CD8-positive, alpha-beta memory T cell (primary cell): ENCODE results near the gene P2RX1. TPM values are rescaled to one million over a fixed set of nuclear protein-coding genes. Genes with fewer than 3 reads are reported as not detected.
A peak's percentile ranks its signal among the peaks of the same experiment; 100 is the strongest.

Experiments
- CTCF ChIA-PET: fragments of 350-600 bp; sonication (Branson Sonifier 250); formaldehyde crosslinking; loops from one replicate; lab custom pipeline; 2021; ENCODE audit warnings: antibody characterized with exemption; lab: Charles Lee
- POLR2A ChIA-PET: fragments of 350-600 bp; sonication (Branson Sonifier 250); formaldehyde crosslinking; loops from one replicate; lab custom pipeline; 2021; ENCODE audit warnings: antibody characterized with exemption; lab: Charles Lee
- DNase-seq, 5 donors: peaks; one replicate each; pipeline versions ENCODE4 v3.0.0 to v3.0.0-alpha.2; 2020 to 2022; ENCODE audit warnings: mixed read lengths in 1 of 5
- H3K27ac ChIP-seq: one replicate; pipeline ENCODE4 v1.7.0; 2013; ENCODE audit warnings: low read depth, mild to moderate bottlenecking, low read length, moderate library complexity
- H3K27me3 ChIP-seq: 2 replicates; pipeline ENCODE4 v1.7.0; 2013; ENCODE audit warnings: low read length, mild to moderate bottlenecking; ENCODE audit not compliant: insufficient read depth, poor library complexity, severe bottlenecking
- H3K36me3 ChIP-seq: 2 replicates; pipeline ENCODE4 v1.7.0; 2013; ENCODE audit warnings: mild to moderate bottlenecking, low read length, moderate library complexity; ENCODE audit not compliant: insufficient read depth
- H3K4me1 ChIP-seq: 2 replicates; pipeline ENCODE4 v1.7.0; 2013; ENCODE audit warnings: mild to moderate bottlenecking, low read length, moderate library complexity; ENCODE audit not compliant: insufficient read depth
- H3K4me3 ChIP-seq: 2 replicates; pipeline ENCODE4 v1.7.0; 2013; ENCODE audit warnings: mild to moderate bottlenecking, low read length
- H3K9me3 ChIP-seq: 2 replicates; pipeline ENCODE4 v1.7.0; 2013; ENCODE audit warnings: mild to moderate bottlenecking, low read length
- H3K27ac Mint-ChIP-seq, 8 donors: one replicate each; pipeline ENCODE4 v1.8.0; 2020 to 2021; ENCODE audit warnings: mixed read lengths in 8 of 8, mild to moderate bottlenecking in 6 of 8, inconsistent platforms in 3 of 8, moderate library complexity in 3 of 8
- H3K27me3 Mint-ChIP-seq, 2 donors: one replicate each; pipeline ENCODE4 v1.8.0; 2020 to 2021; ENCODE audit warnings: mixed read lengths in 2 of 2, mild to moderate bottlenecking in 1 of 2, moderate library complexity in 1 of 2
- H3K36me3 Mint-ChIP-seq, 3 donors: one replicate each; pipeline ENCODE4 v1.8.0; 2020 to 2021; ENCODE audit warnings: mixed read lengths in 3 of 3, inconsistent platforms in 1 of 3, mild to moderate bottlenecking in 1 of 3
- H3K4me1 Mint-ChIP-seq, 3 donors: one replicate each; pipeline ENCODE4 v1.8.0; 2020 to 2021; ENCODE audit warnings: mixed read lengths in 3 of 3, inconsistent platforms in 1 of 3, mild to moderate bottlenecking in 1 of 3
- H3K4me3 Mint-ChIP-seq, 7 donors: one replicate each; pipeline ENCODE4 v1.8.0; 2020 to 2021; ENCODE audit warnings: mixed read lengths in 7 of 7, mild to moderate bottlenecking in 6 of 7, moderate library complexity in 4 of 7, inconsistent platforms in 2 of 7
- H3K9me3 Mint-ChIP-seq, 5 donors: one replicate each; pipeline ENCODE4 v1.8.0; 2020 to 2022; ENCODE audit warnings: mixed read lengths in 5 of 5, mild to moderate bottlenecking in 3 of 5, moderate library complexity in 2 of 5, inconsistent platforms in 1 of 5
- polyA plus RNA-seq: library from polyadenylated mRNA; unstranded; fragments of 300-500 nt; fragmentation: Illumina TruSeq; gene quantifications from one replicate; pipeline ENCODE4 v1.2.3, GENCODE V29; 2021
- total RNA-seq, 2 experiments: library from RNA; stranded (reverse); gene quantifications; one replicate each; pipeline ENCODE4 v1.2.3, GENCODE V29; 2021

P2RX1 gene
- total RNA-seq (under 1 TPM; 0.13 to 0.22 TPM), polyA plus RNA-seq (not detected)

- Histone ChIP-seq H3K27me3 (no peaks in the 10 kb centered on the region), H3K4me1 (peaks cover 44% of the 10 kb centered on the region), H3K36me3 (no peaks in the 10 kb centered on the region), H3K9me3 (no peaks in the 10 kb centered on the region), H3K4me3 (no peak within 1 kb of the TSS), H3K27ac (peak within 1 kb of the TSS; percentile 34)
- no peaks in the 10 kb centered on the region for H3K36me3 Mint-ChIP-seq
- POLR2A ChIA-PET, result interaction anchor here (0.6 kb wide), 1 partner anchor 72 kb away, joined by 3 read pairs; no protein-coding TSS in a partner anchor
- DNase-seq, result peak in 3 of 5 donors; percentile 34 to 44 (median 35)
- peaks cover 36 to 46% (median 41%) of the 10 kb centered on the region in 3 donors for H3K4me1 Mint-ChIP-seq
- peak within 1 kb of the TSS in 5 of 7 donors; percentile 19 to 35 (median 26) for H3K4me3 Mint-ChIP-seq
- H3K27ac Mint-ChIP-seq, result peak within 1 kb of the TSS in 7 of 8 donors; percentile 63 to 93 (median 86)
- no peaks in the 10 kb centered on the region for H3K9me3 Mint-ChIP-seq
- CTCF ChIA-PET, result interaction anchor here (1.0 to 6.3 kb wide), 2 partner anchors 90 to 93 kb away, joined by 3 to 61 read pairs; no protein-coding TSS in a partner anchor
- no peaks in the 10 kb centered on the region for H3K27me3 Mint-ChIP-seq
Observed at GRCh38 chr17:3915995-3916696, at the start of gene P2RX1. Gene P2RX1 (minus strand): TSS chr17:3916465. CDS start chr17:3916225, 240 bp downstream.

DNA sequence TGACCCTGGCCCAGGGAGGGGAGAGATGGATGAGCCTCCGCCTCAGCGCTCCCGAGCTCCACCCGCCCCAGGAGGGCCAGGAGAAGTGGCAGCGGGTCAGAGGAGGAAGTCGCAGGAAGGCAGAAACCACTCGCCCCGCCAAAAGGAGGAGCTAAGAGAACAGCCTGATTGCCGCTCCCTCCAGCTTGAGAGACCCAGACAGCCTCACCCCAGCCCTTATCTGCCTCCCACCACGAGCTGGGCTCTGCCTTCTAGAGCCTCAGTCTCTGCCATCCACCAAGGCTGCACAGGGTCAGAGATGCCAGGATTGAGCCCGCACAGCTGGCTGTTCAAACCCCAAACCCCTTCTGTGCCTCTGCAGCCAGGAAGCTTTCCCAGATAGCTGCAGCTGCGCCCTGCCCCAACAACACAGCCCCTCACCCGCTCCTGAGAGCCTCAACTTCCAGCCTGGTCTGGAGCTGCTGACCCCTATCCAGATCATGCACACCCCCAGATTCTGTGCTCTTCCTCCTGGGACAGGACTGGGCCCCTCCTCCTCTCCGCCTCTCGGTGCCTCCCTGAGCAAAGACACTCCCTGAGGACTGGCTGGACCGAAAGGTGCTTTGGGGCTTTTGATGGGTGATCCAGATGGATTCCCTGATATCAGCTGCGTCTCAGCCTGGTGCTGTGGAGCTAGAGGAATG, 49.0 kb upstream of the P2RX1 start:
- no peaks in the 10 kb centered on the region for H3K27me3 ChIP-seq
- peaks cover 0 to 2% (median 0%) of the 10 kb centered on the region in 5 donors for H3K9me3 Mint-ChIP-seq
- no peaks in the 10 kb centered on the region for H3K9me3 ChIP-seq
- peak; percentile 53 to 78 (median 63) for DNase-seq
- H3K4me1 ChIP-seq, result peaks cover 37% of the 10 kb centered on the region
- H3K27me3 Mint-ChIP-seq, result no peaks in the 10 kb centered on the region
- H3K4me1 Mint-ChIP-seq, result peaks cover 39 to 48% (median 47%) of the 10 kb centered on the region in 3 donors
- ChIA-PET CTCF (interaction anchor here (0.8 to 3.0 kb wide), 12 partner anchors 13 to 119 kb away, joined by 3 to 17 read pairs (median 4); partner anchors contain the start of gene NCBP3), POLR2A (interaction anchor here (0.5 to 1.6 kb wide), 14 partner anchors 10 to 1080 kb away, joined by 3 to 13 read pairs (median 4); partner anchors contain the start of genes CAMKK1, CYB5D2 and ZZEF1)
- no peaks in the 10 kb centered on the region for H3K36me3 ChIP-seq
- peak overlapping the region; percentile 88 to 98 (median 97) for H3K27ac Mint-ChIP-seq
- peaks cover 0 to 17% (median 3%) of the 10 kb centered on the region in 3 donors for H3K36me3 Mint-ChIP-seq
- H3K27ac ChIP-seq, result peak overlapping the region; percentile 84
- H3K4me3 ChIP-seq, result peak overlapping the region; percentile 78
- H3K4me3 Mint-ChIP-seq, result peak overlapping the region; percentile 93 to 97 (median 95)

DNA sequence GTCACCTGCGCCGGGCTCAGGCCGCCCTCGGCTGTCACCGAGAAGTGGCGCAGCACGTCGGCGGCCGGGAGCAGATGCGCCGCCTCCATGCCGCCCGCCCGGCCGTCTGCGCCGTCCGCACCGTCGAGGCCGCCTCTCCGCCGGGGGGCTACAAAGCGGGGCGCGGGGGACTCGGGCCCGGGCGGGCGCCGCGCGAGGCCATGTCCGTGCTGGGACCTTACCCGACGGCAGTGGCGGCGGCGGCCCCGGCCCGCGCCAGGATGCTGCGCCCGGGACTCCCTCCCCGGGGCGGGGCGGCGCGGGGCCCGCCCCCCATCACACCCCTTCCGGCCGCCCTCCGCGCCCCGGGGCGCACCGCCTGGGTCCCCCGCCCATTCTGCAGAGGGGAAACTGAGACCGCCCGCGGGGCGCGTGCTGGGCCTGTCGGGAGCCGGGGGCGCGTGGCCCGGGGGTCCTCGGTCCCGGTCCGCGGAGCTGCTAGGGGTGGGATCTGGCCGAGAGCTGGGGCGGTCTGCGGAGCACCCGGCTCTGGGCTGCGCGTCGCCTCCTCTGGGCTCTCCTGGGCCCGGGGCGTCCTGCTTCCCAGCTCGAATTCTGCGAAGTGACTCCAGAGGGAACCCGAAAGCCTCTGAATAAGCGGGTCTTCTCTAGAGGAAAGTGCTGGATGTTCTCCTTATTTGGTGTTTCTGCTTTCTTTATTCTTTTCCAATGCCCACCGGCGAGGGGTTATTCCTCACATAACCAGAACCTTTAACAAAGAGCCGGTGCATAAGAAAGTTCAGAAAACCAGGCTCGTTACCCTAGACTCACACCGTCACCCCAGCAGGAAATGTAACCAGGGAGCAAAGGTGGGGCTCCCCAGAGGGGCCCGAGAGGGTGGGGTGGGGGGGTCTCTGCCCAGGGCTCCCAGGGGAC, 48.2 kb upstream of the P2RX1 start, which contains the start of gene ATP2A3:
TSS of gene ATP2A3 (minus strand) at position 235 of the 915 bp plus-strand sequence. CDS start at position 89, 146 bp downstream.
- H3K36me3 ChIP-seq, result no peaks in the 10 kb centered on the region
- peaks cover 0 to 17% (median 3%) of the 10 kb centered on the region in 3 donors for H3K36me3 Mint-ChIP-seq
- DNase-seq, result peak; percentile 58 to 74 (median 61)
- ChIA-PET CTCF (interaction anchor here (1.1 to 3.0 kb wide), 11 partner anchors 14 to 118 kb away, joined by 3 to 17 read pairs (median 4); partner anchors contain the start of gene NCBP3), POLR2A (interaction anchor here (0.5 to 1.6 kb wide), 9 partner anchors 9 to 1081 kb away, joined by 3 to 13 read pairs (median 4); partner anchors contain the start of genes CAMKK1, CYB5D2 and ZZEF1)
- peak within 1 kb of the TSS; percentile 84 for H3K27ac ChIP-seq
- H3K9me3 ChIP-seq, result no peaks in the 10 kb centered on the region
- peak within 1 kb of the TSS; percentile 93 to 97 (median 95) for H3K4me3 Mint-ChIP-seq
- peak within 1 kb of the TSS; percentile 88 to 98 (median 97) for H3K27ac Mint-ChIP-seq
- H3K4me1 ChIP-seq, result peaks cover 45% of the 10 kb centered on the region
- no peaks in the 10 kb centered on the region for H3K27me3 Mint-ChIP-seq
- H3K4me3 ChIP-seq, result peak within 1 kb of the TSS; percentile 92
- no peaks in the 10 kb centered on the region for H3K27me3 ChIP-seq
- H3K4me1 Mint-ChIP-seq, result peaks cover 47 to 55% (median 54%) of the 10 kb centered on the region in 3 donors
- peaks cover 0 to 2% (median 0%) of the 10 kb centered on the region in 5 donors for H3K9me3 Mint-ChIP-seq

DNA sequence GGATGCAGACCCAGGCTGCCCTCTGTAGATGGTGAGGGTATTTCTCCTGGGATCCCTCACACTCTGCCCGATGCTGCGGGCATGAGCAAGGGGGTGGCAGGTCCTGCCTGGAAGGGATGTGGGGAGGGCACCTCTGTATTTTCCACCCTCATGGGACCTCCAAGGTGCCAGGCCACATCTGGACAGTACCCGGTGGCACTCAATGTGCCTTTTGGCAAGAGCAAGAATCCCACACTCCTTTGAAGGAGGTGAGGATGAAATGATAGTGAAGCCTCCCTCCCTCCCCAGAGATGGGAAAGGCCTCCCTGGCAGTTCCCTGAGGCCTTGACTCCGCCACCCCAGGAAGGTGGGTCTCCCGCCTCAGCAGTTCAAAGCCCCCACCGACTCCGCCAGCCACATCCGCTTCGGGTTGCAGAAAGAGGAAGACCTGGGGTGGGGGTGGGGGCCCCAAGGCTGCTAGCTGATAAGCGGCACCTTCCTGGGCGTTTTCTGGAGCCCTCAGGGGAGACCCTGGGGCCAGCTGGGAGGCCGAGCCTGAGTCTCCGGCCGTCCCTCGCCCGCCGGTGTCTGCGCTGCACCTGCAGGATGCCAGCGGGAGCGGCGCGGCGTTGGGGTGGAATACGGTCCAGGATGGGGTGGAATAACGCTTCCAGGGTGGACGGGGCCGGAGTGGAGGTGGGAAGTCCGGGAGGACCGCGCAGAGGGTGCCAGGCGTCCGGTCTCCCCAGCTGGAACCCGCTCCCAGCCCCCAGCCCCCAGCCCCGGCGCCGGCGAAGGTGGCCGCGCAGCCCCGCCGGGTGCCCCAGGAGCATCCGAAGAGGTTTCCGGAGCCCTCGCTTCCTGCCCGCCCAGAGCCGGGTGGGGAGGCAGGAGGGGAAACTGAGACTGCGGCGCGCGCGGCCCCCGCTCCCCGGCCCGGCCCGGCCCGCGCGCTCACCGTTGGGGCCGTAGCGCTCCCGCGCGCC, 47.3 kb upstream of the P2RX1 start:
- peaks cover 52 to 61% (median 60%) of the 10 kb centered on the region in 3 donors for H3K4me1 Mint-ChIP-seq

GRCh38 chr17:3962965-3963236, 46.6 kb upstream of the P2RX1 start:
- DNase-seq, result no peak
- H3K27me3 Mint-ChIP-seq, result no peaks in the 10 kb centered on the region
- H3K9me3 ChIP-seq, result no peaks in the 10 kb centered on the region
- H3K36me3 ChIP-seq, result peaks cover 5% of the 10 kb centered on the region
- peak overlapping the region; percentile 92 for H3K4me3 ChIP-seq
- H3K36me3 Mint-ChIP-seq, result peaks cover 0 to 27% (median 3%) of the 10 kb centered on the region in 3 donors
- peaks cover 50% of the 10 kb centered on the region for H3K4me1 ChIP-seq
- peaks cover 56 to 67% (median 66%) of the 10 kb centered on the region in 3 donors for H3K4me1 Mint-ChIP-seq
- POLR2A ChIA-PET, result interaction anchor here (0.6 to 1.1 kb wide), 2 partner anchors 43 to 180 kb away, joined by 3 read pairs; no protein-coding TSS in a partner anchor
- H3K27ac ChIP-seq, result peak overlapping the region; percentile 70
- peaks cover 0 to 2% (median 0%) of the 10 kb centered on the region in 5 donors for H3K9me3 Mint-ChIP-seq
- peak overlapping the region; percentile 84 to 96 (median 91) for H3K4me3 Mint-ChIP-seq
- CTCF ChIA-PET, result interaction anchor here (1.3 to 1.5 kb wide), 2 partner anchors 42 to 49 kb away, joined by 4 to 5 read pairs; no protein-coding TSS in a partner anchor
- peak overlapping the region; percentile 80 to 95 (median 91) for H3K27ac Mint-ChIP-seq
- no peaks in the 10 kb centered on the region for H3K27me3 ChIP-seq

More for the DNA sequence above, 47.3 kb upstream of the P2RX1 start:
- H3K4me1 ChIP-seq, result peaks cover 50% of the 10 kb centered on the region
- peak overlapping the region; percentile 80 to 95 (median 91) for H3K27ac Mint-ChIP-seq
- CTCF ChIA-PET, result interaction anchor here (1.3 to 3.0 kb wide), 3 partner anchors 42 to 50 kb away, joined by 4 to 17 read pairs (median 5); no protein-coding TSS in a partner anchor
- POLR2A ChIA-PET, result interaction anchor here (0.6 to 1.6 kb wide), 5 partner anchors 43 to 180 kb away, joined by 3 to 4 read pairs (median 3); no protein-coding TSS in a partner anchor
- peak; percentile 60 to 87 (median 75) for DNase-seq
- H3K27ac ChIP-seq, result peak overlapping the region; percentile 70
- peaks cover 0 to 21% (median 3%) of the 10 kb centered on the region in 3 donors for H3K36me3 Mint-ChIP-seq
- peaks cover 0 to 2% (median 0%) of the 10 kb centered on the region in 5 donors for H3K9me3 Mint-ChIP-seq
- H3K4me3 ChIP-seq, result peak overlapping the region; percentile 92
- H3K9me3 ChIP-seq, result no peaks in the 10 kb centered on the region
- no peaks in the 10 kb centered on the region for H3K36me3 ChIP-seq
- H3K4me3 Mint-ChIP-seq, result peak overlapping the region; percentile 84 to 96 (median 91)
- no peaks in the 10 kb centered on the region for H3K27me3 ChIP-seq
- no peaks in the 10 kb centered on the region for H3K27me3 Mint-ChIP-seq
